ENCODE data around the gene FLRT2. TPM values are rescaled to one million over a fixed set of nuclear protein-coding genes. Genes with fewer than 3 reads are reported as not detected.

Gene FLRT2
- total and polyA plus RNA-seq, 2 of the 4 experiments (the other 2 are of a cell fraction) = 10.2 to 13.1 TPM

- Histone ChIP-seq H3K27ac (ENCODE audit: insufficient read depth, low read length) (no peak overlapping the region), H3K9me3 (ENCODE audit: control insufficient read depth, insufficient read depth, low read length) (no peaks in the 10 kb centered on the region), H2BK15ac (ENCODE audit: low read depth, low read length) (no peak overlapping the region), H4K91ac (ENCODE audit: insufficient read depth, low read depth, low read length) (no peak overlapping the region), H2BK120ac (ENCODE audit: low read depth, low read length) (no peak overlapping the region), H3K36me3 (ENCODE audit: control insufficient read depth, insufficient read depth, low read length) (peaks cover 11% of the 10 kb centered on the region), H3K4me2 (ENCODE audit: low read depth, low read length) (no peak overlapping the region), H2BK20ac (ENCODE audit: low read depth, low read length) (no peak overlapping the region), H3K23ac (ENCODE audit: low read depth, low read length) (no peak overlapping the region), H3K18ac (ENCODE audit: low read depth, low read length) (no peak overlapping the region), H3K27me3 (ENCODE audit: control insufficient read depth, insufficient read depth, low read length) (no peaks in the 10 kb centered on the region), H3K9ac (ENCODE audit: low read depth, low read length) (no peak overlapping the region), H3K56ac (ENCODE audit: extremely low read depth, insufficient read depth, low read length) (no peak overlapping the region), H4K5ac (ENCODE audit: low read depth, low read length) (no peak overlapping the region), H4K8ac (ENCODE audit: low read depth in 2 of 2, low read length in 2 of 2) (no peak overlapping the region), H3K4me1 (ENCODE audit: control insufficient read depth, insufficient read depth, low read length) (peaks cover 2% of the 10 kb centered on the region; the same call in 1 of the 2 replicates), H2AK5ac (ENCODE audit: low read depth, low read length) (no peak overlapping the region), H2BK5ac (ENCODE audit: low read depth, low read length, poor library complexity, severe bottlenecking) (no peak overlapping the region), H3K4me3 (ENCODE audit: insufficient read depth, low read depth, low read length) (no peak overlapping the region), H3K14ac (replicated peaks; ENCODE audit: low read depth, low read length) (no peak overlapping the region), H3K4ac (ENCODE audit: low read depth, low read length) (no peak overlapping the region), H2AFZ (replicated peaks; ENCODE audit: low read length, poor library complexity) (no peak overlapping the region), H3K9me1 (ENCODE audit: insufficient read depth, low read length) (no peaks in the 10 kb centered on the region; the same call in 1 of the 2 replicates), H4K20me1 (ENCODE audit: insufficient read depth, low read length) (no peaks in the 10 kb centered on the region), H2AK9ac (replicated peaks; ENCODE audit: low read depth, low read length, poor library complexity) (no peak overlapping the region), H3K79me1 (ENCODE audit: low read depth in 1 of 2, low read length in 2 of 2) (no peaks in the 10 kb centered on the region)
- ChIA-PET CTCF (interaction anchor here (0.7 to 0.8 kb wide), 2 partner anchors 10 to 30 kb away, joined by 3 read pairs; no protein-coding TSS in a partner anchor), POLR2A (ENCODE audit: unreplicated experiment) (no interaction called here)
- no CpG with 5 or more reads among the region's 2 CpGs for WGBS, 2 experiments (ENCODE audit: extremely low coverage in 2 of 2, insufficient read length in 1 of 2)
- no TSS peak for BruUV-seq (replicated peaks)
- TF ChIP-seq USF2 (IDR thresholded peaks at IDR 0.05; ENCODE audit: low read depth, low read length) (no peak), MAZ (IDR thresholded peaks at IDR 0.05; ENCODE audit: borderline replicate concordance, low read depth, low read length) (no peak), FOS (IDR thresholded peaks at IDR 0.05; ENCODE audit: low read depth, low read length) (no peak), CEBPB (IDR thresholded peaks at IDR 0.05; ENCODE audit: low read depth, low read length) (no peak), MXI1 (IDR thresholded peaks at IDR 0.05; ENCODE audit: borderline replicate concordance, low read depth, low read length) (no peak), CHD1 (IDR thresholded peaks at IDR 0.05; ENCODE audit: low read depth, low read length) (no peak), RFX5 (IDR thresholded peaks at IDR 0.05; ENCODE audit: low read depth, low read length) (no peak), POLR2A (IDR thresholded peaks at IDR 0.05; ENCODE audit: low read depth, low read length) (no peak), ELK1 (IDR thresholded peaks at IDR 0.05; ENCODE audit: borderline replicate concordance, low read depth, low read length) (no peak), NFE2L2 (IDR thresholded peaks at IDR 0.05; ENCODE audit: low read depth, low read length) (no peak), BHLHE40 (IDR thresholded peaks at IDR 0.05; ENCODE audit: low read depth, low read length) (no peak), RCOR1 (IDR thresholded peaks at IDR 0.05; ENCODE audit: insufficient replicate concordance, low read length) (no peak), SMC3 (IDR thresholded peaks at IDR 0.05; ENCODE audit: low read depth, low read length) (no peak), RAD21 (IDR thresholded peaks at IDR 0.05; ENCODE audit: low read length) (no peak), CTCF (conservative IDR thresholded peaks at IDR 0.05; ENCODE audit: low read depth, low read length) (no peak)
- no peak for DNase-seq
- in situ Hi-C loops (cut with MboI; ENCODE audit: low sequenced_read_pairs) (no loop called here), intact Hi-C loops (cut with micrococcal nuclease) (no loop called here), dilution Hi-C loops (cut with HindIII; ENCODE audit: low sequenced_read_pairs, unreplicated experiment) (no loop called here)
- no peak for ATAC-seq (ENCODE audit: low read depth)
These were observed 86.9 kb downstream of the FLRT2 start for GRCh38 chr14:85616886-85617285.
